ENCODE data around the gene VAMP4.
"Not testable (repeated sequence)": the region's sequence is repeated elsewhere in the genome, so short reads cannot be mapped to it uniquely, and the experiment has no call there.

VAMP4 gene

DNA sequence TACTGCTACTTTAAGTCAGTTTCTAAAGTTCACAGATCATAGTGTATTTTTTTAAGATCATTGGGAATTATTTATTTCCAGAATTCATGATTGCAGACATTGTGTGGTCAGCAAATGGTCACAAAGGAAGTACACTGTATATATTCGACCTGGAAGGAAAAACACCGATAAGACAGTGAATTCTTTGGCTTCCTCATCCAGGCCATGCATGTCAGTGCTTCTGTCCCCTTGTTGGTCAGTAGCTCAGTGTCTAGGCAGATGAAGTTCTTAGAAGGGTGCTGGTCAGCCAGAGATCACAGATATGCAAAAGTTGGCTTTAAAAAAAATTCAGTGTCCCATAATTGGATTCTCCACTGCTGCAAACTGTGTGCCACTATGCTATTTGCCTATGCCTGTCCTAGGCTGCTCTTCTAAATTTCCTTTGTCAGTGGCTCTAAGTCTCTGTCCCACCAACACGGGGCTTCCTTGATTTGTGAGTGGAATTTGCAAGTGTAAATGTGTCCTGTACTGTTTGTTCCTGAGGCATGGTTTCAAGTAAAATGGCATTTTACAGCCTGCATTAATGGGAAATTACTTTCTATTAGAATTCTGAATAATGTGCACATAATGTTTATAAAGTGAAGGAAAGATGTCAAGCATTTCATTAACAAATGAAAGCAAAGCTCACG is 12.0 kb upstream of the VAMP4 start:
- intact Hi-C loops (cut with DNase I): no loop called here
- no peak for DNase-seq

- intact Hi-C loops (cut with DNase I): no loop called here
- no peak for DNase-seq
Measured at GRCh38 chr1:171753182-171753581, 11.3 kb upstream of the VAMP4 start.

DNA sequence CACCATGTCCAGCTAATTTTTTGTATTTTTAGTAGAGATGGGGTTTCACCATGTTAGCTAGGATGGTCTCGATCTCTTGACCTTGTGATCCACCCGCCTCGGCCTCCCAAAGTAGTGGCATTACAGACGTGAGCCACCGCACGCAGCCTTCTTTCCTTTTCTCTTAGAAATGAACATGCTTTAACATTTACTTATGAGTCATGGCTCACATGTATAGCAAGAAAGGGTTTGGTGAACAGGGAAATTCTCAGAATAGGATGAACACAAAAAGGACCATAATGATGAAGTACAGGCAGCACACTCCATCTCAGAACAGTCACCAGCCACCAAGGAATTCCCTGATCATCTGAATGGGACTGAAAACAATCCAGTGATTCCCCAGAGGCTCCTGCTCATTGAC is 9.4 kb upstream of the VAMP4 start:
- DNase-seq: peak in 1 of 10 donors; percentile 30
- intact Hi-C loops (cut with DNase I): no loop called here

DNA sequence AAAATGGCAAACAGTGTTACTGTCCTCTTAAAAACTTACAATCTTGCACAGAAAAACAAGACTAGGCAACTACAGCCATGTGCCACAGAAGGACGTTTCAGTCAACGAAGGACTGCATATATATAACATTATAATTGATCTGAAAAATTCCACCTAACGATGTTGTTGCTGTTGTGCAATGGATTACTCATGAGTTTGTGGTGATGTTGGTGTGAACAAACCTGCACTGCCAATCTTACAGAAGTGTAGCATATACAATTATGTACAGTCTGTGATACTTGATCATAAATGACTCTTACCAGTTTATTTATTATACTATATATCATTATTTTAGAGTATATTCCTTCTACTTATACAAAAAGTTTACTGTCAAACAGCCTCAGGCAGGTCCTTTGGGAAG is 6.8 kb upstream of the VAMP4 start:
- intact Hi-C loops (cut with DNase I): loop anchor here (10.0 kb wide), 1 partner anchor 96 kb away; the partner anchor contains the start of gene DNM3
- DNase-seq: no peak

DNA sequence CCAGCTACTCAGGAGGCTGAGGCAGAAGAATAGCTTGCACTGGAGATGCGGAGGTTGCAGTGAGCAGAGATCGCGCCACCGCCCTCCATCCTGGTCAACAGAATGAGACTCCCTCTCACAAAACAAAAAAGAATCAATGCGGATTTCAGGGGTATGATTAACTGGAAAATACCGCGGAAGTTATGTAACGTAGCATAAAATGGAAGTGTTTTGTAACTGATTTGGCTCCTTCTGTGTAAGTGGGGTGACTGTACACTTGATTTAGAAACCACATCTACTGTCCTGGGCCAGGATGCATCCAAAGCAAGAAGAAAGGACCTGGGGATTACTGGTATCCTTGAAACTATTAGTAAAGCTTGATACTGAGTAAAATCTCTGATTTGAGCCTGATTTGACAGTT is 3.1 kb upstream of the VAMP4 start:
- intact Hi-C loops (cut with DNase I): loop anchor here (10.0 kb wide), 1 partner anchor 100 kb away; the partner anchor contains the start of gene DNM3
- DNase-seq: no peak

DNA sequence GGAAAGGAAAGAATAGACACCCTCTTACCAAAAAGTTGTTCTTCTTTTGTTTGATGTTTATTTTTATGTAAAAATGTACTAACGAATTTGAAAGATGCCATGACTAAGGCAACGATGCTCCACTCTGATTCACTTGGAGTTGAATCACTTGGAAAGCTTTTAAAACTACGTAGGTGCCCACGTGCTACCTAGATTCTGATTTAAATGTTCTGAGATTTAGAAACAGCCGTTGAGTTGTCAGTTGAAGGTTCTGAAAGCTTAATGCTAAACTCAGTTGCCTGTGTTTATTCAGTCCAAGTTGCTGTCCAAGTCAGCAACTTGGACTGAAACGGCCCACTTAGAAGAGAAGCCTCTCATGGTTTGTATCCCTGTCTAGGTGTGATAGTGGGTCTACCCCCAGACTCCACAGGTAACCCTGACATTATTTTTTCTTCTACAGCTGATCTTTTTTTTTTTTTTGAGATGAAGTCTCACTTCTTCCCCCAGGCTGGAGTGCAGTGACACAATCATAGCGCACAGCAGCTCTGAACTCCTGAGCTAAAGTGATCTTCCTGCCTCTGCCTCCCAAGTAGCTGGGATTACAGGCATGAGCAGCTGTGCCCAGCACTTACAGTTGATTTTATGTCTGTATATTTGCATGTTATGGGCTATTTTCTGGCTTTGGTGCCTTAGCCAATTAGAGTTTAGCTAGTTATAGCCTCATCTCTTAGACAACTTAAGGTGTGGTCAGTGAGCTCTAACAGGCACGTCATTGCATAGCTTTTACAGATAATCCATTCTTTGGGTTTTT is 1.4 kb upstream of the VAMP4 start:
- no peak for DNase-seq
- intact Hi-C loops (cut with DNase I): loop anchor here (10.0 kb wide), 1 partner anchor 102 kb away; the partner anchor contains the start of gene DNM3

DNA sequence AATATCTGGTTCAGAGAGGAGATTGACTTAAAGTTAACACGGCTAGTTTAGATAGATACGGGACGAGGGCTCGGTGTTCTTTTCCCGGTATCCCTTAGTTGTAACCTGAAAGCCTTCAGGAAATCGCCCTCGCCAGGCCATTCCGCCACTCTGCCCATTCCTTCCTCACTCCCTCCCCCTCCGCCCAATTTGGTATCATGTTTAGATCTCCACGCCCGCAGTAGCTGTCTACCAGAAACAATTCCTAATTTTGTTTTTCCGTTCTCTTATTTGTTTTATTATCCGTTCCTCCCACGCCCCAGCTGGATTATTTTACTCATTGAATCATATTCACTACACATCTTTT is 685 bp upstream of the VAMP4 start:
- peak in 7 of 10 donors; percentile 15 to 78 (median 45) for DNase-seq
- intact Hi-C loops (cut with DNase I): loop anchor here (1.0 to 10.0 kb wide), 3 partner anchors 39 to 257 kb away; partner anchors contain the start of genes DNM3, METTL13 and PRRC2C

DNA sequence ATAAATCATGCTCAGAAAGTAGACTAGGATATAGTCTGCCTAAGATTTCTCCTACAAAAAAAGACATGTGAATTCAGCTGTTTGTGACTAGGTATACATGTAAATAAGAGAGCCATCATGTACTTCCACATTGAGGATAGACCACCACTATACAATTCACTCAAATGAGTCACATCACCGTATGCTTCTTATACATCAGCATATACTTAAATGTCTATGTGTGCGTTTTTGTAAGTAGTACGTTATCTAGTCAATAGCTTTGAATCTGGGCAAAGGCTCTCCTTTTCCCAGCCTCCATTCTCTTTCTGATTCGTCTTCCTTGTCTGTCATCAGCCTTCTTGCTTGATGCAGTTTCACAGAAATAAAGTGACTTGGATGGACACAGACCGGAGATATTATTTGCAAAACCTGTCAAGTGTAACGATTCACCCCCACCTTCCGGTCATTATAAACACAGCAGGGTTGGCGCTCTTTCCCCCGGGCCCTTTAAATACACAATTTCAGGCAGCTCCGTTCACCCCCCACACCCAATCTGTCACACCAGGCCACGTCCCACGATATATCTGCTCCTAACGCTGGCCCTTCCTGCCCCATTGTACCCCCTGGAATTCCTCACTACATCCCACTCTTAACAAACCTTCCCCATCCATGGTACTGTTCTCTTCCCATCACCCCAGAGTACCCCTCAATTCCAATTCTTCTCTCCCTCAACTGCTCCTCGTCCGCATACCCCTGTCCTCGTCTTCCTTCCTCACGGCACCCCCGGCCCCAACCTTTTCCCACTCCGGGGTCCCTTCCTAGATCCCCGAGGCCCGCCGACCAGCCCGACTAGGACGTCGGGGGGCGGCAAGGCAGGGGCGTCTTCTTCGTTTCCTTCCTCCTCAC is 636 bp downstream of the VAMP4 start:
- intact Hi-C loops (cut with DNase I): loop anchor here (10.0 kb wide), 1 partner anchor 104 kb away; the partner anchor contains the start of gene DNM3
- DNase-seq: peak in 7 of 10 donors; percentile 14 to 80 (median 26)

DNA sequence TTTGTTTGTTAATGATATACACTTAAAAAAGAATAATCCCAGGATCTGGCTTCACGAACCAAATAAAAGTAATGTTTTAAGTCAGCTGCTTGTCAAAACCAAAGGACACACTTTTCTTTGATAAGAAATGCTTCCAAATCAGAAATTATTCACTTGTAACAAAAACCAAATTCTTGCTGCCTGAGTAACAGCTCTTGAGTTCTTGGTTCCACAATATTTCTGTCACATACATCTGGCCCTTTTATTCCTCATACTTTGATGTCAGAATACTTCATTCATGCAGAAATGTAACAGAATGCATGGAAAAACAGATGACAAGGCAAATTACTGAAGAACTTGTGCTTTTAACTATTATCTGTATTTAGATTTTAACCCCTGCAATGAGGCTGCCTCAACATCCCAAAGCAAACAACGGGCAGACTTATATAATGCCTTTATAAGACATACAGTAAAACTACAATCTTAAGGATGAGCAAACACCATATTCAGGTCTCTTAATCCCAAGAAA is 1.5 kb downstream of the VAMP4 start:
- intact Hi-C loops (cut with DNase I): loop anchor here (10.0 kb wide), 1 partner anchor 104 kb away; the partner anchor contains the start of gene DNM3

GRCh38 chr1:171739656-171740055 is 2.2 kb downstream of the VAMP4 start:
- intact Hi-C loops (cut with DNase I): loop anchor here (10.0 kb wide), 1 partner anchor 105 kb away; the partner anchor contains the start of gene DNM3
- DNase-seq: no peak

More for the DNA sequence above, 1.5 kb downstream of the VAMP4 start:
- DNase-seq: no peak

- no peak for DNase-seq
- intact Hi-C loops (cut with DNase I): no loop called here
Measured at GRCh38 chr1:171738911-171739310, 3.0 kb downstream of the VAMP4 start.

DNA sequence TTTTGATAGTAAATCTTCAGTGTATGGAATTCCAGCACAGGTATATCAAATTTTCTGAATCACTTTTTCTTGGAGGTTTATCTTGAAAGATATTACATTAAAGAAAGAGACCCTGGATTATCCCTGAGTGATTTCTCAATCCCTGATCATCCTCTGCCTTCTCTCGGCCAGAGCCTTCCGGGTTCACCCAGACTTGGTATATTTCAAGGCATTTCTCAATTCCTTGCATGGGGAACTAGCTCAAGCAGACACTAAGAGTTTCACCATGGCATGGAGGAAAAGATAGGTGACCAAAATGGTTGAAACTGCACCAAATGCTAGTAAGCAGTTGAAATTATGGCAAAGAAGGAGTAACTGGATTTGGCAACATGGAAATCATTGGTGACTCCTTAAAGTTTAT is 5.7 kb downstream of the VAMP4 start:
- no peak for DNase-seq
- intact Hi-C loops (cut with DNase I): no loop called here

DNA sequence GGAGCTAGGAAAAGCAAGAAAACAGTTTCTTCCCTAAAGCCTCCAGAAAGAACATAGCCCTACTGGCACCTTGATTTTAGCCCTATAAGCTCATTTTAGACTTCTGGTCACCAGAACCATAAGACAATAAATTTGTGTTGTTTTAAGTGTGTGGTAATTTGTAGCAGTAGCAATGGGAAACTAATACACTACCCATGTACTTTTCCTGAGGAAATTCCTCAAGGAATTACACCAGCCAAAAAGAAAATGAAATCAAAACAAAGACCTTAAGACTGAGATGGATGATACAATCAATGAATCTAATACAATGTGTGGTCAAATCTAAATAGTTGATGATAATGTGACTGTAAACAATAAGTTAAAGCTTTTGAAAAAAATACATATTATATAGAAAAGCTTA is 11.8 kb downstream of the VAMP4 start:
- intact Hi-C loops (cut with DNase I): no loop called here
- no peak for DNase-seq

- intact Hi-C loops (cut with DNase I): no loop called here
- DNase-seq: no peak
Measured at GRCh38 chr1:171727778-171728177, 14.1 kb downstream of the VAMP4 start.

- DNase-seq; intact Hi-C loops (cut with DNase I): not testable (repeated sequence)
Measured at GRCh38 chr1:171723180-171723579, 18.7 kb downstream of the VAMP4 start.

DNA sequence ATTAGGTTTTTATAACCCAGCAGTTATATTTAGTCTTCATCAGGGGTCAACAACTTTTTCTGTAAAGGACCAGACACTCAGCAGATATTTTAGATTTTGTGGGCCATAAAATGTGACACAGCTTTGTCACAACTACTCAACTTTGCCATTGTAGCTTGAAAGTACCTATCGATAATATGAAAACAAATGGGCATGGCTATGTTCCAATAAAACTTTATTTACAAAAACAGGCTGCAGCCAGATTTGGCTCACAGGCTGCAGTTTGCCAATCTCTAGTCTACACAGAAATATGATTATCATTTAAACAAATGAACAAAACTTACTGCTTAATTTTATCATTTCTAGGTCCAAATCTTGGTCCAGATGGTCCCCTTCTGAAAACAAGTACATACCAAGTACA is 23.0 kb downstream of the VAMP4 start:
- intact Hi-C loops (cut with DNase I): no loop called here
- no peak for DNase-seq

GRCh38 chr1:171718216-171718615 is 23.6 kb downstream of the VAMP4 start:
- intact Hi-C loops (cut with DNase I): no loop called here
- no peak for DNase-seq

DNA sequence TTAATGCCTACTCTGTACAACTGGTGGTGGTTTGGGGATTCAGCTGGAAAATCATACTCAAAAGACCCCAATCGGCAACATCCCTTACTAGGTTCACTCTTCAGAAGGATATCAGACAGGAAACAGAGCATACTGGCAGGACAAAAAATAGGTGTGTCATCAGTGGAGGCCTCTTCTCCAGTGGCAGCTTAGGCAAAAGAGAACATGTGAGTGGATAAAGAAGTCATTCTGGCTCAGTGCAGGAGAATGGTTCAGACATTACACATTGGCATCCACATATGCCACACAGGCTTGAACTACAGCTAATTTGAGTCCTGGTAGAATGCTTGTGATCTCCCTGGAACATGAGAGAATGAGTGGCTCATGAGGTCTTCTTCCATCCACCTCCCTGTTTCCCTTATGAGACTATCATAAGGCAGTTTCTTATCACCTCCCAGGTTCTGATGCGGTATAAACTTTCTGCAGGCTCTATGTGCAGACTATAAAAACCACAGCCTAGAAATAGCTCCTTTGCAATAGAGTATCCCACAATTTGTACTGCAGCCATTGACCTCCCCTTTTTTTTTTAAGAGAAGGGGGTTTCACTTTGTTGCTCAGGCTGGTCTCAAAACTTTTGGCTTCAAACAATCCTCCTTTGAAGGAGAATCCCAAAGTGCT is 24.7 kb downstream of the VAMP4 start:
- no peak for DNase-seq
- intact Hi-C loops (cut with DNase I): no loop called here

DNA sequence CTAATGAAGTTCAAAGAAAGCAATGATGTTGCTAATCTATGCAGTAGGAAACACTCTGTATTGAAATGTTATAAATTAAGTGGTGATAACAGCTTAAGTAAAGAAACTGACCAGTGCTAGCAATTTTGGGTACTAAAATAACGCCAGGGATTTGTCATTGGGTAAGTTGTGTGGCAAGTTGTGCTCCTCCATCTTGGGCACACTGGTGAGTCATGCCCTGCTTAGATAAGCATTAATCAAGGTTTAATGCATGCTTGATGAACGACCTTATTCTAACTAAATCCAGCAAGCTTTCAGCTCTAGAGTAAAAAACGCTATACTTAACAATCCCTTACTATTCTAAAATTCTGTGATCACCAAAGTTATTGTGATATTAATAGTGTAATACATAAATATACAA is 25.2 kb downstream of the VAMP4 start:
- intact Hi-C loops (cut with DNase I): no loop called here
- DNase-seq: no peak

DNA sequence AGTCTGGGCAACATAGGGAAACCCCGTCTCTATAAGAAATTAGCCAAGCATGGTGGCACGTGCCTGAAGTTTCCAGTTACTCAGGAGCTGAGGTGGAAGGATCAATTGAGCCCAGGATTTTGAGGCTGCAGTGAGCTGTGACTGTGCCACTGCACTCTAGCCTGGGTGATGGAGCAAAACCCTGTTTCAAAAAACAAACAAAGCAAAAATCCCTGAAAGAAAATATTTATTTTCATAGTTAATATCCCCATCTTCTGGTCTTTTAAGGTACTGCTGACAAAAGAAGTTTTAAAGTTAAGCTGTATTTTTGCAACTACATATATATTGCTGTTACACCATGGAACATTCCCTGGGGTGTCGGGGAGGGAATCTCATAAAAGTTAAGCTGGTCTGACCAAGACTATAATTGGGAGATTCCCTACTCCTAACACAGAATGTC is 26.0 kb downstream of the VAMP4 start:
- intact Hi-C loops (cut with DNase I): no loop called here
- no peak for DNase-seq

All from posterior cingulate gyrus (tissue), 11 donors.